GM12875 (cell line): ENCODE data around the gene DNAJA2.
"Not testable (repeated sequence)": the region's sequence is repeated elsewhere in the genome, so short reads cannot be mapped to it uniquely, and the experiment has no call there.

Source experiments
- H3K4me3 ChIP-seq: one replicate; pipeline ENCODE4 v1.5.1; 2011; ENCODE audit warnings: low read depth, low read length, control low read depth
- CTCF ChIP-seq: IDR thresholded peaks from 2 replicates; pipeline ENCODE4 v1.5.1; 2011; ENCODE audit warnings: low read depth, mild to moderate bottlenecking, control low read depth, inconsistent platforms, low read length, moderate library complexity, borderline replicate concordance; ENCODE audit not compliant: insufficient read depth

The DNAJA2 gene

GRCh38 chr16:47013172-47013571 lies 39.7 kb upstream of the DNAJA2 start:
- no peak overlapping the region for H3K4me3 ChIP-seq
- TF ChIP-seq CTCF: no peak

- H3K4me3 ChIP-seq: not testable (repeated sequence)
These were observed 37.3 kb upstream of the DNAJA2 start for GRCh38 chr16:47010812-47011211.

GRCh38 chr16:47008612-47009011 lies 35.1 kb upstream of the DNAJA2 start:
- no peak for TF ChIP-seq CTCF
- no peak overlapping the region for H3K4me3 ChIP-seq

- H3K4me3 ChIP-seq: no peak overlapping the region
- TF ChIP-seq CTCF: no peak
These were observed 34.7 kb upstream of the DNAJA2 start for GRCh38 chr16:47008174-47008573.

- TF ChIP-seq CTCF: no peak
- H3K4me3 ChIP-seq: no peak overlapping the region
These were observed 31.2 kb upstream of the DNAJA2 start for GRCh38 chr16:47004652-47005051.

- H3K4me3 ChIP-seq: not testable (repeated sequence)
These were observed 26.6 kb upstream of the DNAJA2 start for GRCh38 chr16:47000066-47000465.

GRCh38 chr16:46997844-46998243 lies 24.4 kb upstream of the DNAJA2 start:
- no peak overlapping the region for H3K4me3 ChIP-seq
- TF ChIP-seq CTCF: no peak

GRCh38 chr16:46996952-46997458 lies 23.5 kb upstream of the DNAJA2 start:
- TF ChIP-seq CTCF: no peak
- H3K4me3 ChIP-seq: no peak overlapping the region
